HG02973 (cell line): Measurements from ENCODE around the gene RNASE1.
"Not testable (repeated sequence)": the region's sequence is repeated elsewhere in the genome, so short reads cannot be mapped to it uniquely, and the experiment has no call there.

Source experiments
- ATAC-seq: cut with Tn5 transposase; IDR thresholded peaks from one replicate; pipeline ENCODE4 v1.9.1; 2021; ENCODE audit warnings: moderate library complexity; ENCODE audit not compliant: unreplicated experiment

RNASE1 gene

DNA sequence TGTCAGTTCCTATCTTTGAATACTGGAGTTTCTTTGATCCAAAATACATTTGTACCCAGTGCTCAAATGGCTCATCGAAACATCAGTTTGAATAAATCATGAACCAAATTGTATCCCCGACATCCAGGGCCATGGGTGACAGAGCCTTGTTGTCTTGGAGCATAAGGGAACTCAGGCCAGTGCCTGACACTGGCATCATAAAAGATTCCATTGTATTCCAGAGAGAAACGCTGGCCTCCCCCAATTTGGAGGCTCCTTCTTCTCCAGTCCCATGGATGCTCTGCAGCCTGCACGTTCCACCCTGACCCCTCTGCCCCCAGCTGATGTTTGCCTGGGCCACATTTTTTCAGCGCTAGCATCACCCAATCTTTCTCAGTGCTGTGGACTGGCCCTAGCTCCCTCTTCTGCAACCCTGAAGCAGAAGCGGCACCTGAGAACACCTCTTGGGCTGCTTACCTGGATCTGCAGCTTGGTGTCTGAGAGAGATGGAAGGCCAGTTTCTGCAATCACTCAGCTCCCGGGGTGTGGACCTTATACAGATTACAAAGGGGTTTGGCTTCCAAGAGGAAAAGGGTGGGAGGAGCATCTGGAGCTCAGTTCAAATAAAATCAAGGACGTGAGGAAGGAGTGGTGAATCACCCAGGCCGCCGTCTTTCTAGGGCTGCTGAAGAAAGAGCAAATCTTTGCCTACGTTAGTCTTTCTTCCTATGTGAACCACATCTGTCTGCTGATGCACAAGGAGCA, at the start of gene RNASE1:
TSS of gene RNASE1 (minus strand) at position 504 of the 744 bp plus-strand sequence. CDS start 776 bp downstream, outside the sequence.
- ATAC-seq: no peak

DNA sequence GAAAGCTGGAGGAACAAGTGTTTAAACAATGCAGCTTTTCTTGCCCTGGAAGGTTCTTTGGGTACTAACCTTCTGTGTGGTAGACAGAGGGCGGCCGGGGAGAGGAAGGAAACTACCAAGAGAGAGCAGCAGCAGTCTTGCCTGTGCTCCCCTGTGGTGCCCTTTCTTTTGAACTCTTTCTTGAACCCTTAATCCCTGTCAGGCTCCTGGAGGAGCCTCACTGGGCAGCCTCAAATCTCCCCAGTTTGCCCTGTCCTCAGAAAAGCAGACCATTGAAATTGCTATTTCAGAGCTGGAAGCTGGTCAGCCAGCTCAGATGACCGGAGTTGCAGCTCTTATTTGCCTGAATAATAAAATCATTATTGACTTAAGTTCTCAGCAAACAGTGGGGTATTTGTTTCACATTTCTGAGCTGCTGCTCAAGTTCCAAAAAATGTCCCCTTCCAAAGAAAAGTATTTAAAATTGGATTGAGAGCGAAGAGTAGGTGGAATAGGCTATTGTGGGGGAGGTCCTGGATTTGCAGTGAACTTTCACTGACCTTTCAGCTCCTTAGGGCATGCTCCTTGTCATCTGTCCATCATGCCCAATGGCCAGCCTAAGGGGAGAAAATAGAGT, 46.4 kb upstream of the RNASE1 start:
- ATAC-seq: no peak

DNA sequence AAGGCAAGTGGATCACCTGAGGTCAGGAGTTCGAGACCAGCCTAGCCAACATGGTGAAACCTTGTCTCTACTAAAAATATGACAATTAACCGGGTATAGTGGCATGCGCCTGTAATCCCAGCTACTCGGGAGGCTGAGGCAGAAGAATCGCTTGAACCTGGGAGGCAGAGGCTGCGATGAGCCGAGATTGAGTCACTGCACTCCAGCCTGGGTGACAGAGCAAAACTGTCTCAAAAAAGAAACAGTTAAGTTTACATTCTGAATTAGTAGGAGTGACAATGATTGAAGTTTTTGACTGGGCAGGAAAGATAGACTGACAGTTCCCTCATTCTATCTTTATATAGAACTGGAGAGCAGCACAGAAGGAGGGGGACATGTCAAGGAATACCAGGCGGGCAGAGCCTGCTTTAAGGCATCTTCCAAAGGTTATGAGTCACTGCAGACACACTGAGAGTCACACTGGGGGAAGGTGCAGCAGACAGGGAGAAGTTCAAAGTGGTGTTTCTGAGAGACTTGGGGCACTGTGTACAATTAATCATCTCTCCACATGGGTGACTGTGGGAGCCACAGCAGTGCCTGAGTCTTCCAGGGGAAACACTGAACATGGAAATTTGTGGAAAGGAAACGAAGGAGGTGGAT, 45.8 kb upstream of the RNASE1 start:
- no peak for ATAC-seq

DNA sequence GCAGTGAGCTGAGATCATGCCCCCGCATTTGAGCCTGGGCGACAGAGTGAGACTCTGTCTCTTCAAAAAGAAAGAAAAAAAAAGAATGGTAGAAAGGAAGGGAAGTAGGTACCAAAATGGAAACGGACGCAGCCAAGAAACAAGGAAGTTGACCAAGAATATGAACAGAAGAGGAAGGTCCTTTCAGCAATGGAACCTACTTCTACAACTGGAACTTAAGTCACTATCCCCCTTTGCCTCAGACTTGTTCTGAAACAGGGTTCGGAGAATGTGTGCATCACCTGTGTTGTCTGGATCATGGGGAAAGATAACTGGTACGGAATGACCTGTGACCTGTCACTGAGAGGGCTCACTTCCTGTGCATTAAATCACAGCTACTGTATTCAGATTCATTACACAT, 43.9 kb upstream of the RNASE1 start:
- ATAC-seq: no peak

DNA sequence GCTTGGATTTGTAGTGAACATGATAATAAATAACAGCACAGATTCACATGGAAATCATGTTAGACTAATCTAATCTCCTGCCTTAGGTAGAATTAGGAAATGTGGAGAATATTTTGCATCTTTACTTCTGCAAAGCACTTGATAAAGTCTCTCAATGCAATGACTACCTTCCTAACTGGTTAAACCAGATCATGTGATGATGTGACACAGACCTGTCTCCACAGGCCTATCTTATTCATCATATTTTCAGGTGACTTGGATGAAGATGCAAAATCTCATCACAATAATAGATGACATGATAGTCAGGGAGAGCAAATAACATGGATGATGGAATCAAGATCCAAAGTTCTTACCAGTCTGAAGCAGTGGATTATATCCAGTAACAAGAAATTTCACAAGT, 38.5 kb upstream of the RNASE1 start:
- ATAC-seq: no peak

DNA sequence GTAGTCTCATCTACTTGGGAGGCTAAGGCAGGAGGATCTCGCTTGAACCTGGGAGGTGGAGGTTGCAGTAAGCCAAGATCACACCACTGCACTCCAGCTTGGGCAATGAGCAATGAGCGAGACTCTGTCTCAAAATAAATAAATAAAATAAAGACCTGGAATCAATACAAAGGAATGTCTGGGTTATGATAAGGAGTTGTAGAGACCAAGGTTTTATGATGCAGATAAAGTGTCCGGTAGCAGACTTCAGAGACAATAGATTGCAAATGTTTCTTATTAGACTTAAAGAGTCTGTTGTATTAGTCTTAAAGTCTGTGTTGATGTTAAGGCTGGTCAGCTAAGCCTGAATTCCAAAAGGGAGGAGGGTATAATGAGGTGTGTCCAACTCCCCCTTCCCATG, 35.2 kb upstream of the RNASE1 start:
- no peak for ATAC-seq

DNA sequence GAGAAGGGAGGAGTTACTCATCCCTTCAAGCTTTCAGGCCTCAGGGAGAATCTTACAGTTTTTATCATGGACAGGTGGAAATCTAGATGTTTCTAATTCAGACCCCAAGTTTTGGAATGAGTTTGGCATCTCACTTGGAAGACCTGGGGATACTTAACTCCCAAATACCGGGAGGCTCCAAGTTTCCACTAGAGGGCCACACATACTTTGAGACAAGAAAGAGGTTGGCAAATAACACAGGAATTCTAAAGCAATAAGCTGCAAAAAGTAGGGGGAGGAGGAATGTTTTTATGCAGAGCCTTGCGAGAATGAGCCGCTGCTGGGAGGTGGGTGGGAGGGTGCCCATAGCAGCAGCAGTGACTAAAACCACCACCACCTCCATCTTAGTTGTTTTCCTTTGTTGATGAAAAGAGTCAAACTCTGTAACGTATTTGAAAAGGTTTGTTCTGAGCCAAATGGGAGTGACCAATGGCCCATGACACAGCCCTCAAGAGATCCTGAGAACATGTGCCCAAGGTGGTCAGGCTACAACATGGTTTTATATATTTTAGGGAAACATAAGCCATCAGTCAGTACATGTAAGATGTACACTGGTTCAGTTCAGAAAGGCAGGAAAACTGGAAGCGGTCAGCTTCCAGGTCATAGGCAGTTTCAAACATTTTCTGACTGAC, 34.2 kb upstream of the RNASE1 start:
- ATAC-seq: no peak

DNA sequence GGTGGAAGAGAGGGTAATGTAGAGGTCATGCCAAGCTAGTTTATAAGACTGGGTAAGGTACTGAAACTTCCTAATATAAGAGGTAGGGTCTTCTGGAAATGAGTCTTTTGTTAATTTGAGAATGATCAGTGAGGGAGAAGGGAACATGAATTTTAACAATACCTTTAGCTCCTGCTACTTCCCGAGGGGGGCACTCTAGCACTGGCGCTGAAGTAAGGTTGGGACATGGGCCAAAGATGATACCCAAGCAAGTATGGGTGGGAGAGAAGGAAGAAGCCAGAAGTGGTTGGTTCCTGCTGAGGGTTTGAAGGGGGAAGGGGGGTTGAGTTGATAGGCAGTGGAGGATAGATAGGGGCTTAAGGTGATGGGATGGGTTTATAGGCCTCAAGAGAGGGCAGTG, 32.3 kb upstream of the RNASE1 start:
- no peak for ATAC-seq

DNA sequence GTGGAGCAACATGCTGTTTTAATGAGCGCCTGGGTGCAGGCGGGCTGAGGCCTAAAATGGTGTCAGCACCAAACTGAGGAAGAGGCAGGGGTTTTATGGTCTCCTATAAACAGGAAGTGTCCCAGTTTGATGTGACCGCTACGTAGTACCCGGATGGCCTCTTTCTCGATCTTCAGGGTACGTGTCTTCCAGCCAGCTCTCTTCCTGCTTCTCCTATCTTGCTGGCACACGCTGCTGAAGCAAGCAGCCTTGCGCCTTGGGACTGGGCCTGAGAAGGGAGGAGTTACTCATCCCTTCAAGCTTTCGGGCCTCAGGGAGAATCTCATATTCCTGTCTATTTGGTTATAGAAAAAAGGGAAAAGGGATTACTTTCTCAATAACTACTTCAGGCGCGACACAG, 28.2 kb upstream of the RNASE1 start:
- no peak for ATAC-seq

DNA sequence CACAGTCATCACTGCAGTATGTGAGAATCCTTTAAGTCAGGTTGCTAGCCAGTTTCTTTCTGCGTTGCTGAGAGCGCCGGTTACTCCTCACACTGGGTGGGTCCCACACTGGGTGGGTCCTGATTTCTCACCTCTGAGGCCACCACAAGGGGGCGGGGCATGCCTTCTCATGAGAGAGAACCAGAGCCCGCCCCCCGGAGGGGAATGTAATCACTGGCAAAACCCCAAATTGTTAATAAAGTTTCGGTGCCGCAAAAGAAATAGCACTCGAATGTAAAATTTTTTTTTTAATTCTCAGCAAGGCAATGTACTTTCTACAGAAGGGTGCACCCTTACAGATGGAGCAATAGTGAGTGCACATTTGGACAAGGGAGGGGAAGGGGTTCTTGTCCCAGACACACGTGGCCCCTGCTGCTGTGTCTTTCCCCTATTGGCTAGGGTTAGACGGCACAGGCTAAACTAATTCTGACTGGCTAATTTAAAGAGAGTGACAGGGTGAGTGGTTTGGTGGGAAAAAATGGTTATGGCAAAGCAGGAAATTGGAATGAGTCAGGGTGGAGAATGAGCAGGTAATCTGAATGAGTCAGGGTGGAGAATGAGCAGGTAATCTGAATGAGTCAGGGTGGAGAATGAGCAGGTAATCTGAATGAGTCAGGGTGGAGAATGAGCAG, 25.5 kb upstream of the RNASE1 start:
- ATAC-seq: not testable (repeated sequence)

DNA sequence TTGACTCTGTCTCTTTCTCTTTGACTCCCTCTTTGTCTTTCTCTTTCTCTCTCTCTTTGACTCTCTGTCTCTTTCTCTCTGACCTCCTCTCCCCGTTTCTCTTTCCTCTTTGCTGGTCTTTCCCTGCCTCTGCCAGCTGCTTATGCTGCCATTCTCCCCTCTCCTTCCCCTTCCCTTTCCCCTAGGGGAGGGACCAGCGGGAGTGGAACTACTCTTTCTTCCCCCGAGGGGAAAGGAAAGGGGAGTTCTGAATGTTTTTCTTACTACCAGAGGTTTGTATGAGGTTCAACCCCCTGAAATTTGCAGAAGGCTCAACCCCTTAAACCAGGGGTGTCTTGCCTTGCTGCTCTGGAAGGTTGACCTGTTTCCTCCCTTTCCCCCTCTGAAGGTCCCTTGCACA, 24.7 kb upstream of the RNASE1 start:
- no peak for ATAC-seq

DNA sequence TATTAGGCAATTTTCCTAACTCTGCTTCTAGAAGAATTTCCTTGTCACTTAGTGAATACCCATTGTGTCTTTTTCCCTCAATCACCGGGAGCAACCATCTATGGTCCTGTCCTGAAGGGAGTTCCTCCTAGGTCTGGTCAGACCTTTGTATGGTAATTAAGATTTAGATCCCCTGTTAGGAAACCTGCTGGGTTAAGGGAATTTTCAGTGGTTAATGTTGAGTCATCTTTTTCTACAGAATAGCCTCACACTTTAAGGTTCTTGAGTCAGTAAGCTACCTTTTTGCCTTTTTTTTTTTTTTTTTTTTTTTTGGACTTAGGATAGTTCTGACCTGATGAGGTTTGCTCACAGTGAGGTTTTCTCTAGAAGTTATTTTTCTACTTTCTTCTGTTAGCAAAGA, 24.0 kb upstream of the RNASE1 start:
- ATAC-seq: not testable (repeated sequence)

DNA sequence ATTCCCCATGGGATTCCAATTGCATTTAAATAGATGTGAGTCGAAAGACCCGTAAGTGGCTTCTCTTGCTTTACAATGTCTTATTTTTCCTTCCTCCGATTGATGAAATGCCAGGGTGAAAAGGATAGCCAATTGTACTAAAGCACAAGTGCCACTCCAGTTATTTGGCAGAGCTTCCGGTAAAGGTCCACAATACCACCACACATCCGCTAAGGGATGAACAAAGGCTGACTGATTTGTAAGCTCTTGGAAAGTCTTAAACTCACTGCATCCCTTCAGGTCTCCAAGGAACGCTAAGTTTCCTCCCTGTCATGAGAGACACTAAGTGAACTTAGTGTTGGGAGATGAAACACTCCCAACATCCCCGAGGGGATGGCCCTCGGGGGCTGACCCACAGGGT, 21.2 kb upstream of the RNASE1 start:
- no peak for ATAC-seq

DNA sequence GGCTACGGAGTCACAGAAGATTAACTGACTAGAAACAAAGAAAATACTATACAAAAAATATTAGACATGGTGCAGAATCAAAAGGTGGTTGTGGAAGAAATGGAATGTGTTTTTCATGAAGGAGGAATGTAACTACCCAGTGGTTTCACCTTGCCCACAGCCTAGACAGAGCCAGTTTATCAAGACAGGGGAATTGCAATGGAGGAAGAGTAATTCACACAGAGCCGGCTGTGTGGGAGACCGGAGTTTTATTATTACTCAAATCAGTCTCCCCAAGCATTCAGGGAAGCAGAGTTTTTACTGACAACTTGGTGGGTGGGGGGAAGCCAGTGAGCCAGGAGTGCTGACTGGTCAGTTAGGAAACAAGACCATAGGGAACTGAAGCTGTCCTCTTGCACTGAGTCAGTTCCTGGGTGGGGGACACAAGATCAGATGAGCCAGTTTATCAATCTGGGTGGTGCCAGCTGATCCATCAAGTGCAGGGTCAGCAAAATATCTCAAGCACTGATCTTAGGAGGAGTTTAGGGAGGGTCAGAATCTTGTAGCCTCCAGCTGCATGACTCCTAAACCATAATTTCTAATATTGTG, 19.0 kb upstream of the RNASE1 start:
- ATAC-seq: not testable (repeated sequence)

DNA sequence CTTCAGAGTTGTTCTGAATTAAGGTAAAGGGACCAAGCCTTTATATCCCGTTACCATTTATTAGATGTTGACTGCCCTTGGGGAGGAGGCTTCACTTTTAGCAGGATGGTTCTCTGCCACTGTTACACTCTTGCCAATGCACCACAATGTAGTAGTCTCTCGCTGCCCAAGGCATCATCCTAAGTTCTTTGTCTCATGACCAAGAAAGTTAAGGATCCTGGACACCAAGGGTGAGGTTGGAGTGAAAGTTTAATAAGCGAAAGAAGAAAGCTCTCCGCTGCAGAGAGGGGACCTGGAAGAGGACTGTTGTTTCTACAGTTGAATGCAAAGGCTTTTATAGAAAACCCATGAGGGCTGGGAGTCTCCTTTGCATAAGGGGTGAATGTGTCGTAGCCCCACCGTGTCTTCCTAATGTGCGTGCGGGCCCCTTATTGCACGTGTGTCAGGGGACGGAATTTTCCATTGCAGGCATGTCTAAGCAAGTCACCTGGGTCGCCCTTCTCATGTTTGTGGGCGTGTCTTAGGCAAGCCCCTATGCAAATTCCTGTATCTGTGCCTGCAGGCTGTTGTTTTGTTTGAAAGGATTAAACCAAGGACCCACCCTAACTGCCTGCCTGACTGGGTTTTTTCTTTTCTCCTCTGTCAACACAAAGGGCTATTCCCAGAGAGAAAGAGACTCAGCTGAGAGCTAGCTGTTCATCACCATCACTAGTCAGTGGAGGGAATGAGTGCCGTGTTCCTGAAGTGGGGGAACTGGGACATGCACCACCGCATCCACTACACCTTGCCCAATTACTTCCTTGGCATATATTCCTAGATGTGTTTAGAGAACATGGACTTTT, 17.6 kb upstream of the RNASE1 start:
- no peak for ATAC-seq

DNA sequence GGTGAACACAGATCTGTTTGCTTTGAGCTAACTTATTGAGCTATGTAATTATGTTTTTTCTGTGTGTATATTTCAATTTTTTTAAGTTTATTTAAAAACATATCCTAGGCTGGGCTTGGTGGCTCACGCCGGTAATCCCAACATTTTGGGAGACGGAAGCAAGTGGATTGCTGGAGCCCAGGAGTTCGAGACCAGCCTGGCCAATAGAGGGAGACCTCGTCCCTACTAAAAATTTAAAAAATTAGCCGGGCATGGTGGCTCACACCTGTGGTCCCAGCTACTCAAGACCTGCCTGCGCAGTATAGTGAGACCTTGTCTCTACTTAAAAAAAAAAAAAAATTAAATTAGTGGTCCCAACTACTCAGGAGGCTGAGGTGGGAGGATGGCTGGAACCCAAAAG, 16.2 kb upstream of the RNASE1 start:
- ATAC-seq: no peak

DNA sequence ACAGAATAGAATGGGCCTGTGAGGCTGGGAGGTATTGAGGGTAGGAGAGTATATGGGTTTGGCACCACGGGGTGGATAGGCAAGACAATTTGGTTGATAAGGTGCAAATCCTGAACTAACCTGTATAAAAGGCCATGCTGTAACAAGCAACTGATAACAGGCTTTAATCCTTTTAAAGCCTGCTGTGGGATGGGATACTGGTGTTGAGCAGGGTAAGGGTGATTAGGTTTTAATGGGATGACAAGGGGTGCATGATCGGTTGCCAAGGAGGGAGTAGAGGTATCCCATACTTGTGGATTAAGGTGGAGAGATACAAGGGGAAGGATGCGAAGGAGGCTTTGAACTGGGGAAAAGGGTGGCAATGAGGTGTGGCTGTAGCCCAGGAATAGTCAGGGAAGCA, 13.3 kb upstream of the RNASE1 start:
- not testable (repeated sequence) for ATAC-seq

DNA sequence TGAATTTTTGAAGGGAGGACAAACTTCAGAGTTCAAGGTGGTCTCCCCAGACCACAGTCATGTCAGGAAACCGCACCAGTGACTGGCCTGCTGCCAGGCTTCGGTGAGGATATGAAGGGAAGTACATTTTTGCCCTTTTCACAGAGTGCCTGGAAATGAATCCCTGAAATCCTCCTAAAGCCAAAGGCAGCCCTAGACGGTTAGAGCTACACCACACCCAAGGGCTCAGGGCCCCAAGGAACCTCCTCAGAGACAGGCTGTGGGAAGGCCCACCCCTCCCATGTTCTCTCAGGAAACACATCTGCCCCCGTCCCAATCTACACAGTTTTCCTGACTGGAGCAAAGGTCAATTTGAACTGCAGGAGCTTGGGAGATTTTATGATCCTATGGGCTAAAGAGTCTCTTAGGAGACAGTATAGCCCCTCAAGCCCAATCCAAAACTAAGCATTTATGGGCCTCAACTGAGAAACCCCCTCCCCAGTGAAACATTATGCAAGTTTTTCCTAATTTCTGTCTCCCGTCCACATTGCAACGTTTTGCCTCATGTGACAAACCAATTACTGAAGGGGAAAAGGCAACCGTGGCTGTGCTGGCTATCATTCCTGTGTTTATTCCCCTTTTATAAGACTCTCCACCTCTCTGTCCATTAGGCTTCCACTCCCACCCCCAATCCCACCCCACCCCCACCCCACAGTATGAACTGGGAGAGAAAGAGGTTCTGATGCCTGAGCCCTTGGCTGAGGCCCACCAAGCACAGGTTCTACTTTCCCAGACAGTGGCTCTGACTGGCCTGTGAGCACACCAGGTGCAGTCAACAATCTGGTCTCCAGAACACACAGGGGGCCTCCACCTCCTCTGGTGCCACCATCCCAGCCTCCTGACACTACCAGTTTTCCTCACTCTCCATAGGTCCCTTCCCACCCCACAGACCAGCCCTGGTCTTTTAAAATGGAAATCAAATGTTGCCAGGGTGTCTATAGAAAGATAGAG, 9.6 kb upstream of the RNASE1 start:
- ATAC-seq: no peak

DNA sequence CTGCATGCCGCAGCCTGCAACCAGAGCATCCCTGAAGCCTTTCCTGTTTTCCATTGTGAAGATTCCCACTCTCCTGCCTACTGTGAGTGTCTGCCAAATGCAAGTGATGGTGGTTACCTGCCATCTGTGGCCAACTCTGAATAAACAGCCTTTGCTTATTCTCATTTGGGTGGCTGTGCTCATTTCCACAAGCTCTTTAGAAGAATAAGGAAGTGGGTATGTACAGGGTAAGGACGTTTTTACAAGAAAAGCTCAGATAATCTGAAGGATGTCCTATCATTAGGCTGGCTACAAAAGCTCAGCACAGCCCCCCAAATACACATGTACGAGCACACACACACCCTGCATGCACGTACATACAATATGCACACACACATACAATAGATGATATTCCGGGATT, 7.3 kb upstream of the RNASE1 start:
- no peak for ATAC-seq
